Right lobe of liver (tissue), 4 donors: ENCODE results near the gene STRIP2.
"Not testable (repeated sequence)": the region's sequence is repeated elsewhere in the genome, so short reads cannot be mapped to it uniquely, and the experiment has no call there.

Source experiments
- CTCF ChIP-seq, 4 donors: fragments of 200-600 bp in 3 of 4; fragments of 450-650 bp in 1 of 4; IDR thresholded peaks; one replicate each; pipeline versions ENCODE4 v1.5.1 to v1.8.0; 2016 to 2022; ENCODE audit warnings: antibody characterized with exemption in 4 of 4, mild to moderate bottlenecking in 2 of 4
- POLR2A ChIP-seq: fragments of 450-650 bp; IDR thresholded peaks from one replicate; pipeline ENCODE4 v1.6.1; 2017; ENCODE audit warnings: antibody characterized with exemption, mild to moderate bottlenecking
- donor health status: DM: no; HTN: no; CAD: no.
- donor health status: DM: no; HTN: no; CAD: no.
- donor health status: DM: no; HTN: yes; CAD: no.

GRCh38 chr7:129524405-129524804 is 90.2 kb downstream of the STRIP2 start:
- not testable (repeated sequence) for TF ChIP-seq POLR2A; CTCF (IDR thresholded peaks at IDR 0.05)
